T-helper 2 cell treated with Interferon-gamma antibody and Interleukin-4, amounts not matched to agents 5 μg/mL and 100 μg/mL, for 36 hours (primary cell): ENCODE data around the gene PRDM16.

Source experiments
- DNase-seq: peaks from one replicate; pipeline ENCODE4 v3.0.0; 2021; ENCODE audit warnings: low spot score
- H3K27ac Mint-ChIP-seq: one replicate; pipeline ENCODE4 v1.8.0; 2021; ENCODE audit warnings: mild to moderate bottlenecking, mixed read lengths
- H3K27me3 Mint-ChIP-seq: one replicate; pipeline ENCODE4 v1.8.0; 2021; ENCODE audit warnings: low read depth, mixed read lengths
- H3K36me3 Mint-ChIP-seq: one replicate; pipeline ENCODE4 v1.8.0; 2021; ENCODE audit warnings: low read depth, mixed read lengths
- H3K4me1 Mint-ChIP-seq: one replicate; pipeline ENCODE4 v1.8.0; 2021; ENCODE audit warnings: low read depth, mixed read lengths
- H3K4me3 Mint-ChIP-seq: one replicate; pipeline ENCODE4 v1.8.0; 2022; ENCODE audit warnings: mild to moderate bottlenecking, moderate library complexity, mixed read lengths
- H3K9me3 Mint-ChIP-seq: one replicate; pipeline ENCODE4 v1.8.0; 2021; ENCODE audit warnings: mixed read lengths

Gene PRDM16

GRCh38 chr1:3347257-3348020 lies 278.4 kb downstream of the PRDM16 start:
- no peaks in the 10 kb centered on the region for H3K36me3 Mint-ChIP-seq
- H3K4me3 Mint-ChIP-seq = no peak overlapping the region
- H3K27me3 Mint-ChIP-seq = no peaks in the 10 kb centered on the region
- no peaks in the 10 kb centered on the region for H3K4me1 Mint-ChIP-seq
- H3K9me3 Mint-ChIP-seq = peaks cover 19% of the 10 kb centered on the region
- no peak for DNase-seq
- no peak overlapping the region for H3K27ac Mint-ChIP-seq

GRCh38 chr1:3348196-3348865 lies 279.3 kb downstream of the PRDM16 start:
- H3K4me3 Mint-ChIP-seq = no peak overlapping the region
- peaks cover 15% of the 10 kb centered on the region for H3K9me3 Mint-ChIP-seq
- DNase-seq = no peak
- H3K27me3 Mint-ChIP-seq = no peaks in the 10 kb centered on the region
- H3K4me1 Mint-ChIP-seq = no peaks in the 10 kb centered on the region
- no peaks in the 10 kb centered on the region for H3K36me3 Mint-ChIP-seq
- H3K27ac Mint-ChIP-seq = no peak overlapping the region

- no peaks in the 10 kb centered on the region for H3K27me3 Mint-ChIP-seq
- H3K27ac Mint-ChIP-seq = no peak overlapping the region
Measured at GRCh38 chr1:3349161-3349967, 280.4 kb downstream of the PRDM16 start.

GRCh38 chr1:3349968-3350299 lies 280.9 kb downstream of the PRDM16 start:
- DNase-seq = no peak
- H3K4me3 Mint-ChIP-seq = no peak overlapping the region
- H3K27ac Mint-ChIP-seq = no peak overlapping the region
- H3K36me3 Mint-ChIP-seq = no peaks in the 10 kb centered on the region
- H3K27me3 Mint-ChIP-seq = no peaks in the 10 kb centered on the region
- H3K9me3 Mint-ChIP-seq = peaks cover 1% of the 10 kb centered on the region
- H3K4me1 Mint-ChIP-seq = no peaks in the 10 kb centered on the region

More at GRCh38 chr1:3349161-3349967, 280.4 kb downstream of the PRDM16 start:
- DNase-seq = no peak
- H3K36me3 Mint-ChIP-seq = no peaks in the 10 kb centered on the region
- no peak overlapping the region for H3K4me3 Mint-ChIP-seq
- H3K9me3 Mint-ChIP-seq = peaks cover 7% of the 10 kb centered on the region
- H3K4me1 Mint-ChIP-seq = no peaks in the 10 kb centered on the region

- H3K9me3 Mint-ChIP-seq = no peaks in the 10 kb centered on the region
- H3K4me1 Mint-ChIP-seq = no peaks in the 10 kb centered on the region
- H3K4me3 Mint-ChIP-seq = no peak overlapping the region
- H3K27ac Mint-ChIP-seq = no peak overlapping the region
- H3K27me3 Mint-ChIP-seq = no peaks in the 10 kb centered on the region
- no peak for DNase-seq
- H3K36me3 Mint-ChIP-seq = no peaks in the 10 kb centered on the region
Measured at GRCh38 chr1:3350506-3351261, 281.7 kb downstream of the PRDM16 start.

- Mint-ChIP-seq H3K9me3 (no peaks in the 10 kb centered on the region), H3K27me3 (no peaks in the 10 kb centered on the region), H3K4me1 (no peaks in the 10 kb centered on the region), H3K27ac (no peak overlapping the region), H3K4me3 (no peak overlapping the region), H3K36me3 (no peaks in the 10 kb centered on the region)
- DNase-seq = no peak
Measured at GRCh38 chr1:3351449-3352298, 282.7 kb downstream of the PRDM16 start.

GRCh38 chr1:3352299-3352951 lies 283.4 kb downstream of the PRDM16 start:
- H3K4me1 Mint-ChIP-seq = no peaks in the 10 kb centered on the region
- no peaks in the 10 kb centered on the region for H3K9me3 Mint-ChIP-seq
- no peaks in the 10 kb centered on the region for H3K27me3 Mint-ChIP-seq
- H3K4me3 Mint-ChIP-seq = no peak overlapping the region
- no peak overlapping the region for H3K27ac Mint-ChIP-seq
- DNase-seq = no peak
- no peaks in the 10 kb centered on the region for H3K36me3 Mint-ChIP-seq

GRCh38 chr1:3352952-3353331 lies 283.9 kb downstream of the PRDM16 start:
- no peaks in the 10 kb centered on the region for H3K36me3 Mint-ChIP-seq
- H3K27me3 Mint-ChIP-seq = no peaks in the 10 kb centered on the region
- H3K27ac Mint-ChIP-seq = no peak overlapping the region
- no peaks in the 10 kb centered on the region for H3K4me1 Mint-ChIP-seq
- H3K9me3 Mint-ChIP-seq = no peaks in the 10 kb centered on the region
- no peak for DNase-seq
- no peak overlapping the region for H3K4me3 Mint-ChIP-seq

GRCh38 chr1:3353876-3354275 lies 284.9 kb downstream of the PRDM16 start:
- Mint-ChIP-seq H3K9me3 (no peaks in the 10 kb centered on the region), H3K27me3 (no peaks in the 10 kb centered on the region), H3K4me1 (no peaks in the 10 kb centered on the region), H3K36me3 (no peaks in the 10 kb centered on the region), H3K4me3 (no peak overlapping the region), H3K27ac (no peak overlapping the region)
- DNase-seq = no peak

GRCh38 chr1:3355089-3355488 lies 286.1 kb downstream of the PRDM16 start:
- no peaks in the 10 kb centered on the region for H3K4me1 Mint-ChIP-seq
- H3K4me3 Mint-ChIP-seq = no peak overlapping the region
- H3K27me3 Mint-ChIP-seq = no peaks in the 10 kb centered on the region
- H3K27ac Mint-ChIP-seq = no peak overlapping the region
- H3K9me3 Mint-ChIP-seq = no peaks in the 10 kb centered on the region
- H3K36me3 Mint-ChIP-seq = no peaks in the 10 kb centered on the region
- DNase-seq = no peak

GRCh38 chr1:3355894-3356826 lies 287.2 kb downstream of the PRDM16 start:
- Mint-ChIP-seq H3K27ac (no peak overlapping the region), H3K4me3 (no peak overlapping the region), H3K9me3 (no peaks in the 10 kb centered on the region), H3K27me3 (no peaks in the 10 kb centered on the region), H3K4me1 (no peaks in the 10 kb centered on the region), H3K36me3 (no peaks in the 10 kb centered on the region)
- DNase-seq = no peak

- no peaks in the 10 kb centered on the region for H3K4me1 Mint-ChIP-seq
- DNase-seq = no peak
- no peak overlapping the region for H3K4me3 Mint-ChIP-seq
- H3K9me3 Mint-ChIP-seq = no peaks in the 10 kb centered on the region
- H3K36me3 Mint-ChIP-seq = no peaks in the 10 kb centered on the region
- no peaks in the 10 kb centered on the region for H3K27me3 Mint-ChIP-seq
- H3K27ac Mint-ChIP-seq = no peak overlapping the region
Measured at GRCh38 chr1:3356827-3357460, 287.9 kb downstream of the PRDM16 start.
